Suprapubic skin (tissue), 4 donors: ENCODE measurements around the gene WDR83. TPM values are rescaled to one million over a fixed set of nuclear protein-coding genes. Genes with fewer than 3 reads are reported as not detected.
"Not testable (repeated sequence)": the region's sequence is repeated elsewhere in the genome, so short reads cannot be mapped to it uniquely, and the experiment has no call there.

Source experiments
- DNase-seq, 2 donors: peaks; one replicate each; pipeline ENCODE4 v3.0.0-alpha.2; 2019; ENCODE audit warnings: low spot score in 2 of 2
- H3K27ac ChIP-seq: fragments of 200-600 bp; sonication (generic); one replicate; pipeline ENCODE4 v1.5.1; 2019
- H3K27me3 ChIP-seq: fragments of 200-600 bp; sonication (generic); one replicate; pipeline ENCODE4 v1.5.1; 2019
- H3K36me3 ChIP-seq: fragments of 200-600 bp; sonication (generic); one replicate; pipeline ENCODE4 v1.5.1; 2019
- H3K4me1 ChIP-seq: fragments of 200-600 bp; sonication (generic); one replicate; pipeline ENCODE4 v1.5.1; 2019
- H3K4me3 ChIP-seq: fragments of 200-600 bp; sonication (generic); one replicate; pipeline ENCODE4 v1.5.1; 2019; ENCODE audit warnings: mild to moderate bottlenecking
- H3K9me3 ChIP-seq: fragments of 200-600 bp; sonication (generic); one replicate; pipeline ENCODE4 v1.5.1; 2019
- EP300 ChIP-seq: sonication (generic); formaldehyde crosslinking; IDR thresholded peaks from one replicate; pipeline ENCODE4 v1.6.1; 2017; ENCODE audit warnings: antibody characterized with exemption
- POLR2A ChIP-seq, 2 donors: fragments of 450-650 bp; IDR thresholded peaks; one replicate each; pipeline ENCODE4 v1.6.1; 2017; ENCODE audit warnings: antibody characterized with exemption in 2 of 2, mild to moderate bottlenecking in 2 of 2, moderate library complexity in 2 of 2
- POLR2AphosphoS5 ChIP-seq, 3 donors: sonication (generic); formaldehyde crosslinking; IDR thresholded peaks; one replicate each; pipeline ENCODE4 v1.6.1; 2017; ENCODE audit warnings: antibody characterized with exemption in 3 of 3
- WGBS: methylation state at CpG from one replicate; pipeline ENCODE4 v1.1.5; 2018; 5-methylcytosine and 5-hydroxymethylcytosine counted together
- total RNA-seq, 4 donors: library from RNA; depleted of rRNA; stranded (reverse); fragments of >200 nt; gene quantifications; one replicate each; pipeline ENCODE4 v1.1.0, GENCODE V29; 2016
- TF ChIP-seq, protein P1 (sequence below), 2 donors: fragments of 200-600 bp in 1 of 2; fragments of 450-650 bp in 1 of 2; sonication (generic) in 1 of 2; IDR thresholded peaks; one replicate each; pipeline ENCODE4 v1.5.1; 2016 to 2019; ENCODE audit warnings: antibody characterized with exemption in 2 of 2, mild to moderate bottlenecking in 1 of 2, moderate library complexity in 1 of 2

The WDR83 gene
- total RNA-seq, 4 donors from 2014 or later, result 9.8 to 21.9 (median 17.2) TPM

DNA sequence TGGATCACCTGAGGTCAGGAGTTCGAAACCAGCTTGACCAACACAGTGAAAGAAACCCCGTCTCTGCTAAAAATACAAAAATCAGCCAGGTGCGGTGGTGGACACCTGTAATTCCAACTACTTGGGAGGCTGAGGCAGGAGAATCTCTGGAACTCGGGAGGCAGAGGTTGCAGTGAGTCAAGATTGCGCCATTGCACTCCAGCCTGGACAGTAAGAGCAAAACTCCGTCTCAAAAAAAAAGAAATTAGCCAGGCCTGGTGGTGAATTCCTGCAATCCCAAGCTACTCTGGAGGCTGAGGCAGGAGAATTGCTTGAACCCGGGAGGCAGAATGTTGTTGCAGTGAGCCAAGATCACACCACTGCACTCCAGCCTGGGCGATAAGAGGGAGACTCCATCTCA, 42.0 kb downstream of the WDR83 start:
- DNase-seq, result no peak
- Histone ChIP-seq H3K27me3 (no peaks in the 10 kb centered on the region), H3K36me3 (peaks cover 95% of the 10 kb centered on the region), H3K4me3 (no peak overlapping the region), H3K4me1 (no peaks in the 10 kb centered on the region), H3K27ac (no peak overlapping the region), H3K9me3 (no peaks in the 10 kb centered on the region)
- 98% methylated on average over 8 of the region's 8 CpGs for WGBS
- TF ChIP-seq POLR2AphosphoS5 (IDR thresholded peaks at IDR 0.05), result no peak

DNA sequence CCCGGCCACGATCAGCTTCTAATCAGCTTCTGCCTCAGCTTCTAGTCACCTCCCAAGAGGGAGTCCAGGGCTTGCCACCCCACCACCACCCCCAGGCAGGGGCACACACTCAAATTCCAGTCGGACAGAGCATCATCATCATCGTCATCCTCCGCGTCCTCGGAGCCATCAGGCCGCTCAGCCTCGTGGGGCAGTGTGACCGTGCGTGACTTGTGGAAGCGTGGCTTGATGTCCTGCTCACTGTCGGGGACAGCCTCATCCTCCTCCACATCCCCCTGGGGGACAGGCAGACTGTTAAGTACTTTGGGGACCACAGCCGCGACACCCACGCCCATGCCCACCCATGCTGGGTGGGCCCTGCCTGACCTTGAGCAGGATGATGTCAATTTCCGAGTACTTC, 44.6 kb downstream of the WDR83 start:
- no peaks in the 10 kb centered on the region for H3K9me3 ChIP-seq
- no peaks in the 10 kb centered on the region for H3K4me1 ChIP-seq
- H3K4me3 ChIP-seq, result no peak overlapping the region
- no peak for DNase-seq
- TF ChIP-seq, protein P1, sequence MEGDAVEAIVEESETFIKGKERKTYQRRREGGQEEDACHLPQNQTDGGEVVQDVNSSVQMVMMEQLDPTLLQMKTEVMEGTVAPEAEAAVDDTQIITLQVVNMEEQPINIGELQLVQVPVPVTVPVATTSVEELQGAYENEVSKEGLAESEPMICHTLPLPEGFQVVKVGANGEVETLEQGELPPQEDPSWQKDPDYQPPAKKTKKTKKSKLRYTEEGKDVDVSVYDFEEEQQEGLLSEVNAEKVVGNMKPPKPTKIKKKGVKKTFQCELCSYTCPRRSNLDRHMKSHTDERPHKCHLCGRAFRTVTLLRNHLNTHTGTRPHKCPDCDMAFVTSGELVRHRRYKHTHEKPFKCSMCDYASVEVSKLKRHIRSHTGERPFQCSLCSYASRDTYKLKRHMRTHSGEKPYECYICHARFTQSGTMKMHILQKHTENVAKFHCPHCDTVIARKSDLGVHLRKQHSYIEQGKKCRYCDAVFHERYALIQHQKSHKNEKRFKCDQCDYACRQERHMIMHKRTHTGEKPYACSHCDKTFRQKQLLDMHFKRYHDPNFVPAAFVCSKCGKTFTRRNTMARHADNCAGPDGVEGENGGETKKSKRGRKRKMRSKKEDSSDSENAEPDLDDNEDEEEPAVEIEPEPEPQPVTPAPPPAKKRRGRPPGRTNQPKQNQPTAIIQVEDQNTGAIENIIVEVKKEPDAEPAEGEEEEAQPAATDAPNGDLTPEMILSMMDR (IDR thresholded peaks at IDR 0.05), result no peak
- TF ChIP-seq POLR2A (IDR thresholded peaks at IDR 0.05), result no peak
- TF ChIP-seq POLR2AphosphoS5 (IDR thresholded peaks at IDR 0.05), result no peak
- no peak for TF ChIP-seq EP300
- peaks cover 95% of the 10 kb centered on the region for H3K36me3 ChIP-seq
- no peaks in the 10 kb centered on the region for H3K27me3 ChIP-seq
- 97% methylated on average over 14 of the region's 17 CpGs for WGBS
- no peak overlapping the region for H3K27ac ChIP-seq

DNA sequence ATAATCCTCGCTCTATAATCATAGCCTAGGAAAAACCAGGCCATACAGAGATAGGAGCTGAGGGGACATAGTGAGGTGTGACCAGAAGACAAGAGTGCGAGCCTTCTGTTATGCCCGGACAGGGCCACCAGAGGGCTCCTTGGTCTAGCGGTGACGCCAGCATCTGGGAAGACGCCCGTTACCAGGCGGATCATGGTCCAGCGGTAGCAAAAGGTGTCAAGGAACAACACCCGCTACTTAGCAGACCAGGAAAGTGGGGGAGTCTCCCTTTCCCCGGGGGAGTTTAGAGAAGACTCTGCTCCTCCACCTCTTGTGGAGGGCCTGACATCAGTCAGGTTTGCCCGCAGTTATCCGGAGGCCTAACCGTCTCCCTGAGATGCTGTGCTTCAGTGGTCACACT, 45.5 kb downstream of the WDR83 start:
- not testable (repeated sequence) for H3K27ac ChIP-seq, H3K4me1 ChIP-seq, H3K4me3 ChIP-seq, DNase-seq, H3K9me3 ChIP-seq, H3K27me3 ChIP-seq
- 73% methylated on average over 7 of the region's 14 CpGs for WGBS
- TF ChIP-seq, protein P1 (IDR thresholded peaks at IDR 0.05), result peak in 1 of 2 donors; percentile 37
- H3K36me3 ChIP-seq, result peaks cover 93% of the 10 kb centered on the region

DNA sequence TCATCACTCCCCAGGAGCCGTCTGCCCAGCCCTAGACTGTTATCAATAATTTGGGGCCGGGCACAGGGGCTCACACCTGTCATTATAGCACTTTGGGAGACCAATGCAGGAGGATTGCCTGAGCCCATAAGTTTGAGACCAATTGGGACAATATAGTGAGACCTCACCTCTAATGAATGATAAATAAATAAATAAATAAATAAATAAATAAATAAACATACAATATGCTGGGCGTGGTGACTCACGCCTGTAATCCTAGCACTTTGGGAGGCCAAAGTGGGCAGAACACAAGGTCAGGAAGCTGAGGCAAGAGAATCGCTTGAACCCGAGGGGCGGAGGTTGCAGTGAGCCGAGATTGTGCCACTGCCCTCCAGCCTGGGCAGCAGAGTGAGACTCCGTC, 46.7 kb downstream of the WDR83 start:
- DNase-seq, H3K4me1 ChIP-seq, H3K9me3 ChIP-seq, H3K4me3 ChIP-seq, H3K27me3 ChIP-seq, H3K27ac ChIP-seq: not testable (repeated sequence)
- peaks cover 93% of the 10 kb centered on the region for H3K36me3 ChIP-seq
- WGBS, result 92% methylated on average over 9 of the region's 9 CpGs

DNA sequence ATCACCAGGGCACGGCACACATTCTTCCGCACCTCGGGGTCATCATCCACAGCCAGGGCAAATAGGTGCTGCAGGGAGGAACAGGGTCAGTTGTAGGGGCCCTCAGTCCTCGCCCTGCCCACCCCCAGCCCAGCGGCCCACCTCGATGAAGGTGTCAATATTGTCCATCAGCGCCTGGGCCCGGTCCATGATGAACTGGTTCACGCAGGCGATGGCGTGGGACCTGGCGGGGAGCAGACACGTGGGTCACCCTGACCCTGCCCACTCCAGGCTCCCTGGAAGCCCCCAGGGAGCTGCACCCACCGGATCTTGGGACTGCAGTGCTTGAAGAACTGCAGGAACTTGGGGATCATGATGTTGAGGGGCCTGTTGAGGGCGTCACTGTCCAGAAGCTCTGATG, 48.5 kb downstream of the WDR83 start:
- DNase-seq, result no peak
- H3K4me3 ChIP-seq, result no peak overlapping the region
- no peak overlapping the region for H3K27ac ChIP-seq
- TF ChIP-seq POLR2A (IDR thresholded peaks at IDR 0.05), result no peak
- H3K4me1 ChIP-seq, result peaks cover 8% of the 10 kb centered on the region
- H3K9me3 ChIP-seq, result no peaks in the 10 kb centered on the region
- peaks cover 85% of the 10 kb centered on the region for H3K36me3 ChIP-seq
- no CpG with 5 or more reads among the region's 15 CpGs for WGBS
- H3K27me3 ChIP-seq, result no peaks in the 10 kb centered on the region

DNA sequence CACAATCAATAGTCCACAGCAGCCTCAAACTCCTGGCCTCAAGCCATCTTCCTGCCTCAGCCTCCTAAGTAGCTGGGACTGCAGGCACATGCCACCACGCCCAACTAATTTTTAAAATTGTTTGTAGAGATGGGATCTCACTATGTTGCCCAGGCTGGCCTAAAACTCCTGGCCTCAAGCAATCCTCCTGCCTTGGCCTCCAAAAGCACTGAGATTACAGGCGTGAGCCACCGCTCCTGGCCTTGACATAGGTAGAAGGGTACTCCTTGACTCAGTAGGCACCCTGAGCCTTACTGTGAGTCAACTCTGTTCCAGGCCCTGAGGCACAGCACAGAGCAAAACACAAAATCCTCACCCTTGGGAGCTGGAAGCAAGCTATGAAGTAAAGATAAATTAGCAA, 49.3 kb downstream of the WDR83 start:
- Histone ChIP-seq H3K36me3 (peaks cover 77% of the 10 kb centered on the region), H3K4me3 (no peak overlapping the region), H3K27me3 (no peaks in the 10 kb centered on the region), H3K27ac (no peak overlapping the region), H3K4me1 (peaks cover 16% of the 10 kb centered on the region), H3K9me3 (no peaks in the 10 kb centered on the region)
- 90% methylated on average over 3 of the region's 3 CpGs for WGBS
- no peak for DNase-seq
- TF ChIP-seq EP300 (no peak), POLR2A (IDR thresholded peaks at IDR 0.05) (no peak), POLR2AphosphoS5 (IDR thresholded peaks at IDR 0.05) (no peak)
- TF ChIP-seq, protein P1 (IDR thresholded peaks at IDR 0.05), result no peak

DNA sequence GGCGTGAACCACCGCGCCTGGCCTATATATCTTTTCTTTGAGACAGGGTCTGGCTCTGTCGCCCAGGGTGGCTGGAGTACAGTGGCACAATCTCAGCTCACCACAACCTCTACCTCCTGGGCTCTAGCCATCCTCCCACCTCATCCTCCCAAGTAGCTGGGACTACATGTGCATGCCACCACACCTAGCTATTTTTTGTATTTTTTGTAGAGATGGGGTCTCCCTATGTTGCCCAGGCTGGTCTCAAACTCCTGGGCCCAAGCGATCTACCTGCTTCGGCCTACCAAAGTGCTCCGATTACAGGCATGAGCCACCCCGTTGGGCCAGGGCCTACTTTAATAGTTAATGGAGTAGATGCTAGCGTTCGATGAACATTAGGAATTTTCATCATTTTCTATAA, 53.7 kb downstream of the WDR83 start:
- 87% methylated on average over 10 of the region's 10 CpGs for WGBS
- peak overlapping the region; percentile 95 for H3K27ac ChIP-seq
- TF ChIP-seq EP300 (no peak), POLR2AphosphoS5 (IDR thresholded peaks at IDR 0.05) (no peak), POLR2A (IDR thresholded peaks at IDR 0.05) (no peak)
- TF ChIP-seq, protein P1 (IDR thresholded peaks at IDR 0.05), result no peak

More for the DNA sequence above, 53.7 kb downstream of the WDR83 start:
- Histone ChIP-seq H3K36me3 (peaks cover 37% of the 10 kb centered on the region), H3K9me3 (no peaks in the 10 kb centered on the region), H3K4me3 (peak overlapping the region; percentile 81), H3K27me3 (no peaks in the 10 kb centered on the region), H3K4me1 (peaks cover 36% of the 10 kb centered on the region)
- no peak for DNase-seq
